Calu3 (cell line): ENCODE data around the gene ATG9B. TPM values are rescaled to one million over a fixed set of nuclear protein-coding genes. Genes with fewer than 3 reads are reported as not detected.
"Not testable (repeated sequence)": the region's sequence is repeated elsewhere in the genome, so short reads cannot be mapped to it uniquely, and the experiment has no call there.

ENCODE experiments used
- BruUV-seq: library from RNA; stranded (reverse); fragments of 400-500 nt; replicated peaks from 2 replicates; lab custom pipeline; 2021; lab: Mats Ljungman, UMichigan
- CTCF ChIA-PET: fragments of 300-600 bp; sonication (Branson Sonifier 250); formaldehyde crosslinking; loops from one replicate; lab custom pipeline; 2022; ENCODE audit warnings: antibody characterized with exemption; lab: Charles Lee
- DNase-seq: peaks from one replicate; pipeline ENCODE4 v3.0.0; 2022
- H3K27ac Mint-ChIP-seq: one replicate; pipeline ENCODE4 v1.8.0; 2022; ENCODE audit warnings: mixed read lengths; ENCODE audit not compliant: unreplicated experiment
- H3K27me3 Mint-ChIP-seq: one replicate; pipeline ENCODE4 v1.8.0; 2022; ENCODE audit warnings: mixed read lengths; ENCODE audit not compliant: unreplicated experiment
- H3K36me3 Mint-ChIP-seq: one replicate; pipeline ENCODE4 v1.8.0; 2022; ENCODE audit warnings: mild to moderate bottlenecking, moderate library complexity, mixed read lengths; ENCODE audit not compliant: insufficient read depth, unreplicated experiment
- H3K4me1 Mint-ChIP-seq: one replicate; pipeline ENCODE4 v1.8.0; 2022; ENCODE audit warnings: mild to moderate bottlenecking, low read depth, mixed read lengths; ENCODE audit not compliant: unreplicated experiment
- H3K4me3 Mint-ChIP-seq: one replicate; pipeline ENCODE4 v1.8.0; 2022; ENCODE audit warnings: mild to moderate bottlenecking, low read depth, moderate library complexity, mixed read lengths; ENCODE audit not compliant: unreplicated experiment
- H3K9me3 Mint-ChIP-seq: one replicate; pipeline ENCODE4 v1.8.0; 2022; ENCODE audit warnings: low read depth, mixed read lengths; ENCODE audit not compliant: unreplicated experiment
- CTCF ChIP-seq: fragments of 200-600 bp; IDR thresholded peaks from one replicate; pipeline ENCODE4 v1.8.0; 2022; ENCODE audit warnings: antibody characterized with exemption; ENCODE audit not compliant: unreplicated experiment
- intact Hi-C: fragments of 100-400 bp; cut with micrococcal nuclease; formaldehyde crosslinking; loops from one replicate; pipeline ENCODE4 v1.10.0; 2022; ENCODE audit not compliant: unreplicated experiment
- total RNA-seq: library from RNA; stranded (reverse); gene quantifications from 2 replicates; pipeline ENCODE4 v1.2.3, GENCODE V29; 2022

Gene ATG9B
- total RNA-seq, 1 experiment from 2014 or later, result 7.9 TPM

- BruUV-seq, result no TSS peak
- no peak overlapping the region for H3K27ac Mint-ChIP-seq
- peaks cover 21% of the 10 kb centered on the region for H3K4me1 Mint-ChIP-seq
- no peak for DNase-seq
- no peak for TF ChIP-seq CTCF
- no peaks in the 10 kb centered on the region for H3K9me3 Mint-ChIP-seq
- peaks cover 28% of the 10 kb centered on the region for H3K27me3 Mint-ChIP-seq
- no peak overlapping the region for H3K4me3 Mint-ChIP-seq
- no peaks in the 10 kb centered on the region for H3K36me3 Mint-ChIP-seq
- intact Hi-C loops, result no loop called here
- CTCF ChIA-PET, result no interaction called here
Measured at GRCh38 chr7:151013356-151013732, 10.9 kb downstream of the ATG9B start.

GRCh38 chr7:151012911-151013347 is 11.4 kb downstream of the ATG9B start:
- no peak for DNase-seq
- no TSS peak for BruUV-seq
- Mint-ChIP-seq H3K4me3 (no peak overlapping the region), H3K4me1 (peaks cover 16% of the 10 kb centered on the region), H3K36me3 (no peaks in the 10 kb centered on the region), H3K27ac (no peak overlapping the region), H3K27me3 (peaks cover 24% of the 10 kb centered on the region), H3K9me3 (no peaks in the 10 kb centered on the region)
- peak; percentile 13 for TF ChIP-seq CTCF
- CTCF ChIA-PET, result no interaction called here
- intact Hi-C loops, result no loop called here

GRCh38 chr7:151012031-151012692 is 12.1 kb downstream of the ATG9B start:
- no peak overlapping the region for H3K27ac Mint-ChIP-seq
- peaks cover 23% of the 10 kb centered on the region for H3K27me3 Mint-ChIP-seq
- CTCF ChIA-PET, result interaction anchor here (0.5 kb wide), 2 partner anchors 12 to 13 kb away, joined by 4 read pairs; partner anchors contain the start of gene ATG9B
- no peak for TF ChIP-seq CTCF
- H3K4me3 Mint-ChIP-seq, result no peak overlapping the region
- no TSS peak for BruUV-seq
- DNase-seq, result no peak
- H3K4me1 Mint-ChIP-seq, result peaks cover 10% of the 10 kb centered on the region
- intact Hi-C loops, result no loop called here
- H3K36me3 Mint-ChIP-seq, result no peaks in the 10 kb centered on the region
- H3K9me3 Mint-ChIP-seq, result no peaks in the 10 kb centered on the region

GRCh38 chr7:151011616-151012015 is 12.7 kb downstream of the ATG9B start:
- DNase-seq, H3K27ac Mint-ChIP-seq, intact Hi-C loops, H3K4me3 Mint-ChIP-seq, BruUV-seq, H3K36me3 Mint-ChIP-seq, H3K9me3 Mint-ChIP-seq: not testable (repeated sequence)
- peaks cover 23% of the 10 kb centered on the region for H3K27me3 Mint-ChIP-seq
- peaks cover 10% of the 10 kb centered on the region for H3K4me1 Mint-ChIP-seq
- CTCF ChIA-PET, result interaction anchor here (0.5 to 0.8 kb wide), 2 partner anchors 13 to 18 kb away, joined by 3 to 4 read pairs; partner anchors contain the start of gene ATG9B

- Mint-ChIP-seq H3K4me3 (no peak overlapping the region), H3K27ac (no peak overlapping the region), H3K27me3 (peaks cover 18% of the 10 kb centered on the region), H3K36me3 (no peaks in the 10 kb centered on the region), H3K9me3 (no peaks in the 10 kb centered on the region), H3K4me1 (peaks cover 10% of the 10 kb centered on the region)
- intact Hi-C loops, result no loop called here
- CTCF ChIA-PET, result interaction anchor here (0.5 to 0.8 kb wide), 2 partner anchors 17 to 42 kb away, joined by 3 read pairs; no protein-coding TSS in a partner anchor
- no peak for DNase-seq
- BruUV-seq, result no TSS peak
- no peak for TF ChIP-seq CTCF
Measured at GRCh38 chr7:151011097-151011409, 13.2 kb downstream of the ATG9B start.
